K562 (cell line): ENCODE data around the gene DDAH1. TPM values are rescaled to one million over a fixed set of nuclear protein-coding genes. Genes with fewer than 3 reads are reported as not detected.

Experiments
- CUX1 ChIP-seq: fragments of 200-800 bp; sonication (Bioruptor generic); IDR thresholded peaks from 2 replicates; pipeline ENCODE4 v1.6.1; 2016; ENCODE audit warnings: missing genetic modification characterization, missing compliant biosample characterization
- FOXK2 ChIP-seq, 2 experiments: fragments of 450-650 bp; IDR thresholded peaks in 1 of 2; conservative IDR thresholded peaks in 1 of 2; 2 replicates each; pipeline ENCODE4 v1.6.1; 2016; ENCODE audit warnings: low read depth in 2 of 2, mild to moderate bottlenecking in 1 of 2
- GABPA ChIP-seq: fragments of 200-800 bp; sonication (Bioruptor generic); conservative IDR thresholded peaks from 2 replicates; pipeline ENCODE4 v1.6.1; 2016; ENCODE audit warnings: low read depth, missing genetic modification characterization, missing compliant biosample characterization
- HDAC6 ChIP-seq: IDR thresholded peaks from 2 replicates; pipeline ENCODE4 v1.6.1; 2012; ENCODE audit warnings: low read depth, mild to moderate bottlenecking, control low read depth, inconsistent platforms, low read length, moderate library complexity
- PHF8 ChIP-seq: fragments of 200-600 bp; sonication (generic); IDR thresholded peaks from 2 replicates; pipeline ENCODE4 v1.6.1; 2012; ENCODE audit warnings: mixed run types, mild to moderate bottlenecking, inconsistent platforms, low read length, moderate library complexity, borderline replicate concordance
- POLR2B ChIP-seq: fragments of 450-650 bp; IDR thresholded peaks from 2 replicates; pipeline ENCODE4 v1.6.1; 2018; ENCODE audit warnings: low read depth; ENCODE audit not compliant: partially characterized antibody
- POU5F1 ChIP-seq: fragments of 150-350 bp; IDR thresholded peaks from 2 replicates; pipeline ENCODE4 v1.6.1; 2014; ENCODE audit warnings: borderline replicate concordance, low read length, low read depth, mild to moderate bottlenecking; ENCODE audit not compliant: partially characterized antibody
- RNF219 ChIP-seq: fragments of 250-450 bp; sonication (Bioruptor Pico); IDR thresholded peaks from 2 replicates; pipeline ENCODE4 v1.5.0; 2022; ENCODE audit warnings: mild to moderate bottlenecking
- TGIF2 ChIP-seq: sonication (generic); formaldehyde crosslinking; IDR thresholded peaks from 2 replicates; pipeline ENCODE4 v1.8.1; 2022; ENCODE audit warnings: mild to moderate bottlenecking, missing genetic modification reagents, moderate library complexity
- YBX1 ChIP-seq: fragments of 450-650 bp; IDR thresholded peaks from 2 replicates; pipeline ENCODE4 v1.7.1; 2016; ENCODE audit warnings: mild to moderate bottlenecking
- ZBED1 ChIP-seq: IDR thresholded peaks from 2 replicates; pipeline ENCODE4 v1.6.1; 2014
- ZNF347 ChIP-seq: fragments of 450-650 bp; formaldehyde crosslinking; IDR thresholded peaks from 2 replicates; pipeline ENCODE4 v1.4.0; 2020; ENCODE audit warnings: low read depth, mild to moderate bottlenecking, moderate library complexity
- ZNF507 ChIP-seq: conservative IDR thresholded peaks from 2 replicates; pipeline ENCODE4 v1.6.1; 2017; ENCODE audit warnings: missing genetic modification characterization, missing compliant biosample characterization
- ZNF644 ChIP-seq: fragments of 200-800 bp; sonication (Bioruptor generic); IDR thresholded peaks from 2 replicates; pipeline ENCODE4 v1.6.1; 2016; ENCODE audit warnings: low read depth, missing genetic modification characterization, missing compliant biosample characterization
- polyA plus RNA-seq, 8 experiments: library from polyadenylated mRNA; depleted of rRNA in 4 of 8; stranded (reverse) in 5 of 8; unstranded in 3 of 8; fragments of >200 nt; fragmentation: Nextera tagmentation in 2 of 8; fragmentation: Illumina TruSeq in 1 of 8; extraction: Ambion mirVana in 2 of 8; extraction: Trizol in 1 of 8; gene quantifications; 2 replicates each; pipeline versions ENCODE4 v1.2.1 to v1.2.3, GENCODE V29; 2011 to 2014; ENCODE audit warnings: inconsistent platforms in 1 of 8, missing spikeins in 1 of 8
- total RNA-seq, 7 experiments: library from RNA; depleted of rRNA in 6 of 7; stranded (reverse); fragments of >200 nt in 6 of 7; fragmentation: Illumina TruSeq in 2 of 7; extraction: Trizol in 2 of 7; gene quantifications; 2 replicates each; pipeline versions ENCODE4 v1.2.1 to v1.2.3, GENCODE V29; 2011 to 2021; ENCODE audit warnings: low replicate concordance in 1 of 7
- TF ChIP-seq, protein P1 (sequence below): IDR thresholded peaks from 2 replicates; pipeline ENCODE4 v1.6.1; 2014; ENCODE audit warnings: antibody characterized with exemption
- TF ChIP-seq, protein P2 (sequence below): fragments of 450-650 bp; IDR thresholded peaks from 2 replicates; pipeline ENCODE4 v1.6.1; 2017; ENCODE audit warnings: antibody characterized with exemption

DDAH1 gene
- total and polyA plus RNA-seq, 9 of the 15 experiments (the other 6 are each of a cell fraction or from before 2014, with no cell fraction given), result 0.04 to 0.24 (median 0.10) TPM

DNA sequence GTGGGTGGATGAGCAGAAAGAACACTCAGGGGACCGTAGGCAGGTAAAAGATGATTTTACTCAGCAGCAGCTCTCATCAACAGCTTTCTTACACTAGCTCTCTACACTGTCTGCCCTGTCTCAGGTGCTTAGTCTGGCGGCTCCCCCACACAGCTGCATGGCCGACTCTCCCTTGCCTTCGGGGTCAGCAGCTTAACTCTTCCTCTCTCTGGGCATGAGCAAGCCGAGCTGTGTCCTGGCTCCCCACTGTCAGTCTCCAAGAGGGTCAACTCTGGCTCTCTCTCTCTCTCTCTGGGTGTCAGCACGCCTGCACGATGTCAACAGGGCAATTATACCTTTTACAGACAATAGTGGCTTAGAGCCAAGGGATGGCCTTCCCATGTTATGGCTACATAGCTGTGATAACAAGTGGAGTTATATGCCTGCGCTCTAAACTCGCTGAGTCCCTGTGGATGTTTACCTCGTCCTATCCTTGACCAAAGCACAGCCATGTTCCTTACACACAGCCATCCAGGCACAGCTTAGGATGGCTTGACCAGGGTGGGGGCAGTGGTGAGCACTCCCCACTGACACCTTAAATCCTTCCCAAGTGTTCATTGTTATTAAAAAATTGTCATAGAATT is 185.4 kb downstream of the DDAH1 start (continued):
- TF ChIP-seq, protein P1, sequence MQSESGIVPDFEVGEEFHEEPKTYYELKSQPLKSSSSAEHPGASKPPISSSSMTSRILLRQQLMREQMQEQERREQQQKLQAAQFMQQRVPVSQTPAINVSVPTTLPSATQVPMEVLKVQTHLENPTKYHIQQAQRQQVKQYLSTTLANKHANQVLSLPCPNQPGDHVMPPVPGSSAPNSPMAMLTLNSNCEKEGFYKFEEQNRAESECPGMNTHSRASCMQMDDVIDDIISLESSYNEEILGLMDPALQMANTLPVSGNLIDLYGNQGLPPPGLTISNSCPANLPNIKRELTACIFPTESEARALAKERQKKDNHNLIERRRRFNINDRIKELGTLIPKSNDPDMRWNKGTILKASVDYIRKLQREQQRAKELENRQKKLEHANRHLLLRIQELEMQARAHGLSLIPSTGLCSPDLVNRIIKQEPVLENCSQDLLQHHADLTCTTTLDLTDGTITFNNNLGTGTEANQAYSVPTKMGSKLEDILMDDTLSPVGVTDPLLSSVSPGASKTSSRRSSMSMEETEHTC, result no peak
- no peak for TF ChIP-seq TGIF2 (CRISPR knock-in tag)
- TF ChIP-seq POU5F1, result no peak
- no peak for TF ChIP-seq HDAC6
- no peak for TF ChIP-seq POLR2B
- TF ChIP-seq ZBED1, result no peak
- TF ChIP-seq FOXK2 (conservative IDR thresholded peaks at IDR 0.05 in 1 of 2, IDR thresholded peaks at IDR 0.05 in 1 of 2; ENCODE audit: low read depth in 2 of 2), result no peak
- no peak for TF ChIP-seq CUX1 (CRISPR knock-in tag)
- no peak for TF ChIP-seq GABPA (tag)
- TF ChIP-seq PHF8, result no peak
- TF ChIP-seq, protein P2, sequence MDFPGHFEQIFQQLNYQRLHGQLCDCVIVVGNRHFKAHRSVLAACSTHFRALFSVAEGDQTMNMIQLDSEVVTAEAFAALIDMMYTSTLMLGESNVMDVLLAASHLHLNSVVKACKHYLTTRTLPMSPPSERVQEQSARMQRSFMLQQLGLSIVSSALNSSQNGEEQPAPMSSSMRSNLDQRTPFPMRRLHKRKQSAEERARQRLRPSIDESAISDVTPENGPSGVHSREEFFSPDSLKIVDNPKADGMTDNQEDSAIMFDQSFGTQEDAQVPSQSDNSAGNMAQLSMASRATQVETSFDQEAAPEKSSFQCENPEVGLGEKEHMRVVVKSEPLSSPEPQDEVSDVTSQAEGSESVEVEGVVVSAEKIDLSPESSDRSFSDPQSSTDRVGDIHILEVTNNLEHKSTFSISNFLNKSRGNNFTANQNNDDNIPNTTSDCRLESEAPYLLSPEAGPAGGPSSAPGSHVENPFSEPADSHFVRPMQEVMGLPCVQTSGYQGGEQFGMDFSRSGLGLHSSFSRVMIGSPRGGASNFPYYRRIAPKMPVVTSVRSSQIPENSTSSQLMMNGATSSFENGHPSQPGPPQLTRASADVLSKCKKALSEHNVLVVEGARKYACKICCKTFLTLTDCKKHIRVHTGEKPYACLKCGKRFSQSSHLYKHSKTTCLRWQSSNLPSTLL, result no peak
- peak; percentile 95 for TF ChIP-seq ZNF644 (tag)
- no peak for TF ChIP-seq RNF219
- TF ChIP-seq ZNF507 (tag), result no peak
- TF ChIP-seq ZNF347, result no peak
- TF ChIP-seq YBX1, result no peak
